ENCODE measurements around the gene POC1B. TPM values are rescaled to one million over a fixed set of nuclear protein-coding genes. Genes with fewer than 3 reads are reported as not detected.

The POC1B gene
- total and polyA plus RNA-seq, 4 donors = 5.0 to 28.2 (median 7.6) TPM

DNA sequence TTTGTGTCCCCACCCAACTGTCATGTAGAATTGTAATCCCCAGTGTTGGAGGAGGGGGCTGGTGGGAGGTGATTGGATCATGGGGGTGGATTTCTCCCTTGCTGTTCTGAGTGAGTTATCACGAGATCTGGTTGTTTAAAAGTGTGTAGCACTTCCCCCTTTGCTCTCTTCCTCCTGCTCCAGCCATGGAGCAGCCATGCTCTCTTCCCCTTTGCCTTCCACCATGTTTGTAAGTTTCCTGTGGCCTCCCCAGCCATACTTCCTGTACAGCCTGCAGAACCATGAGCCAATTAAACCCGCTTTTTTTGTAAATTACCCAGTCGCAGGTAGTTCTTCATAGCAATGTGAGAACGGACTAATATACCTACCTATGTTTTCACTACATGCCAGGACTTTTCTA lies 2.6 kb upstream of the POC1B start:
- H3K27me3 ChIP-seq (ENCODE audit: control insufficient read depth in 4 of 4, insufficient read depth in 4 of 4, low read length in 3 of 4) = no peaks in the 10 kb centered on the region
- no peak for DNase-seq (ENCODE audit: low spot score)
- WGBS = 83% methylated on average over 4 of the region's 4 CpGs
- TF ChIP-seq EGR1 (IDR thresholded peaks at IDR 0.05; ENCODE audit: low read depth in 2 of 2) (no peak), SP1 (IDR thresholded peaks at IDR 0.05) (no peak), RAD21 (IDR thresholded peaks at IDR 0.05) (no peak), ZBTB33 (IDR thresholded peaks at IDR 0.05) (no peak), MAX (IDR thresholded peaks at IDR 0.05) (no peak), HNF4G (IDR thresholded peaks at IDR 0.05) (no peak), JUND (IDR thresholded peaks at IDR 0.05) (no peak), FOXA2 (IDR thresholded peaks at IDR 0.05) (no peak), RXRA (IDR thresholded peaks at IDR 0.05) (no peak), HNF4A (conservative IDR thresholded peaks at IDR 0.05) (no peak), FOXA1 (IDR thresholded peaks at IDR 0.05) (no peak), ATF3 (IDR thresholded peaks at IDR 0.05) (no peak)
- TF ChIP-seq, protein P1, sequence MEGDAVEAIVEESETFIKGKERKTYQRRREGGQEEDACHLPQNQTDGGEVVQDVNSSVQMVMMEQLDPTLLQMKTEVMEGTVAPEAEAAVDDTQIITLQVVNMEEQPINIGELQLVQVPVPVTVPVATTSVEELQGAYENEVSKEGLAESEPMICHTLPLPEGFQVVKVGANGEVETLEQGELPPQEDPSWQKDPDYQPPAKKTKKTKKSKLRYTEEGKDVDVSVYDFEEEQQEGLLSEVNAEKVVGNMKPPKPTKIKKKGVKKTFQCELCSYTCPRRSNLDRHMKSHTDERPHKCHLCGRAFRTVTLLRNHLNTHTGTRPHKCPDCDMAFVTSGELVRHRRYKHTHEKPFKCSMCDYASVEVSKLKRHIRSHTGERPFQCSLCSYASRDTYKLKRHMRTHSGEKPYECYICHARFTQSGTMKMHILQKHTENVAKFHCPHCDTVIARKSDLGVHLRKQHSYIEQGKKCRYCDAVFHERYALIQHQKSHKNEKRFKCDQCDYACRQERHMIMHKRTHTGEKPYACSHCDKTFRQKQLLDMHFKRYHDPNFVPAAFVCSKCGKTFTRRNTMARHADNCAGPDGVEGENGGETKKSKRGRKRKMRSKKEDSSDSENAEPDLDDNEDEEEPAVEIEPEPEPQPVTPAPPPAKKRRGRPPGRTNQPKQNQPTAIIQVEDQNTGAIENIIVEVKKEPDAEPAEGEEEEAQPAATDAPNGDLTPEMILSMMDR (IDR thresholded peaks at IDR 0.05; ENCODE audit: low read depth, low read length, missing input control) = no peak
- peaks cover 2 to 22% (median 17%) of the 10 kb centered on the region in 4 donors for H3K4me1 ChIP-seq (ENCODE audit: control insufficient read depth in 4 of 4, insufficient read depth in 4 of 4, low read length in 3 of 4)
- no peaks in the 10 kb centered on the region for H3K36me3 ChIP-seq (ENCODE audit: control insufficient read depth in 4 of 4, insufficient read depth in 3 of 4, low read depth in 1 of 4, low read length in 3 of 4)
- no peak overlapping the region for H3K9ac ChIP-seq (ENCODE audit: low read depth in 1 of 2, low read length in 2 of 2)
- no peaks in the 10 kb centered on the region for H3K9me3 ChIP-seq (ENCODE audit: control insufficient read depth in 4 of 4, low read length in 3 of 4)
- H3K27ac ChIP-seq (ENCODE audit: low read depth in 1 of 2, low read length in 2 of 2) = no peak overlapping the region
- no peak overlapping the region for H3K4me3 ChIP-seq (ENCODE audit: low read depth in 1 of 3, low read length in 3 of 3)

DNA sequence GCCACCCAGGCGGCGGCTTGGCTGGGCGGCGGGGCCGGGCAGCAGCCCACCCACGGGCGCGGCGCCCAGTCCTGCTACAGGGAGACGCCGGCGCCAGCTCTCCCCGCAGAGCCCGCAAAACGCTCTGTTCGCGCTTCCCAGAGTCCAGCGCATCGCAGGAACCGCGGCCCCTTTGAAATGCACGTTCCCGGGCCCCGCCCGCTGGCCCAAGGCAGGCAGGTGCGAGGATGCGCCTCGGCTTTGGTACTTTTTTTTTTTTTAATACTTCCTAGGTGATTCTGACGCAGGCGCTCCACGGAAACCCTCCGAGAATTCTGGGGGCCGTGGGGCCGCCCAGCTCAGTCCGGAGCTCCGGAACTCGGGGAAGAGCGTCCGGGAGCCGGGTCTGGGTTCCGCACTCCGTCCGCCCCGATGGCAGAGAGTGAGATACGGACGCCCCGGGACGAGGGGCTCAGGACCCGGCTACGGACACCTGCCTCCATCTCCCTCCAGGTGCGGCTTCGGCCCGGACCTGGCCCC lies 483 bp downstream of the POC1B start:
- H3K4me1 ChIP-seq (ENCODE audit: control insufficient read depth in 4 of 4, insufficient read depth in 4 of 4, low read length in 3 of 4) = peaks cover 5 to 40% (median 37%) of the 10 kb centered on the region in 4 donors
- H3K9me3 ChIP-seq (ENCODE audit: control insufficient read depth in 4 of 4, low read length in 3 of 4) = no peaks in the 10 kb centered on the region
- H3K27me3 ChIP-seq (ENCODE audit: control insufficient read depth in 4 of 4, insufficient read depth in 4 of 4, low read length in 3 of 4) = no peaks in the 10 kb centered on the region
- H3K27ac ChIP-seq (ENCODE audit: low read depth in 1 of 2, low read length in 2 of 2) = peak overlapping the region; percentile 93 to 97
- peak overlapping the region; percentile 73 to 89 (median 87) for H3K4me3 ChIP-seq (ENCODE audit: low read depth in 1 of 3, low read length in 3 of 3)
- TF ChIP-seq RAD21 (IDR thresholded peaks at IDR 0.05) = no peak
- no peak for TF ChIP-seq MAX (IDR thresholded peaks at IDR 0.05)
- DNase-seq (ENCODE audit: low spot score) = peak; percentile 66
- H3K9ac ChIP-seq (ENCODE audit: low read depth in 1 of 2, low read length in 2 of 2) = peak overlapping the region; percentile 87 to 96
- under 1% methylated on average over 53 of the region's 53 CpGs for WGBS
- H3K36me3 ChIP-seq (ENCODE audit: control insufficient read depth in 4 of 4, insufficient read depth in 3 of 4, low read depth in 1 of 4, low read length in 3 of 4) = no peaks in the 10 kb centered on the region
